Karpas-422 (cell line): ENCODE results near the gene ALPI. TPM values are rescaled to one million over a fixed set of nuclear protein-coding genes. Genes with fewer than 3 reads are reported as not detected.
"Not testable (repeated sequence)": the region's sequence is repeated elsewhere in the genome, so short reads cannot be mapped to it uniquely, and the experiment has no call there.

ENCODE experiments used
- DNase-seq: peaks from one replicate; pipeline ENCODE4 v3.0.0-alpha.2; 2015
- H2AFZ ChIP-seq: fragments of 200-600 bp; sonication (generic); 2 replicates; pipeline ENCODE4 v1.6.1; 2014; ENCODE audit warnings: antibody characterized with exemption, low read length, mixed read lengths
- H3K27ac ChIP-seq: fragments of 200-600 bp; sonication (generic); 2 replicates; pipeline ENCODE4 v1.5.1; 2014; ENCODE audit warnings: mild to moderate bottlenecking, low read length, moderate library complexity
- H3K27me3 ChIP-seq: fragments of 200-600 bp; sonication (generic); 2 replicates; pipeline ENCODE4 v1.6.1; 2014; ENCODE audit warnings: low read length, mixed read lengths
- H3K36me3 ChIP-seq: fragments of 200-600 bp; sonication (generic); 2 replicates; pipeline ENCODE4 v1.6.1; 2014; ENCODE audit warnings: low read length, mixed read lengths; ENCODE audit not compliant: insufficient read depth
- H3K4me1 ChIP-seq: fragments of 200-600 bp; sonication (generic); 2 replicates; pipeline ENCODE4 v1.6.1; 2014; ENCODE audit warnings: mild to moderate bottlenecking, low read length, mixed read lengths
- H3K4me2 ChIP-seq: fragments of 200-600 bp; sonication (generic); 2 replicates; pipeline ENCODE4 v1.6.1; 2014; ENCODE audit warnings: low read length, low read depth, mild to moderate bottlenecking; ENCODE audit not compliant: poor library complexity, severe bottlenecking
- H3K4me3 ChIP-seq: fragments of 200-600 bp; sonication (generic); 2 replicates; pipeline ENCODE4 v1.5.1; 2014; ENCODE audit warnings: mild to moderate bottlenecking, antibody characterized with exemption, low read length, mixed read lengths
- H3K79me2 ChIP-seq: fragments of 200-600 bp; sonication (generic); 2 replicates; pipeline ENCODE4 v1.6.1; 2014; ENCODE audit warnings: mild to moderate bottlenecking, low read length, mixed read lengths
- H3K9ac ChIP-seq: fragments of 200-600 bp; sonication (generic); 2 replicates; pipeline ENCODE4 v1.6.0; 2014; ENCODE audit warnings: low read length
- H3K9me2 ChIP-seq: fragments of 200-600 bp; sonication (generic), shearing (Covaris generic); replicated peaks from 2 replicates; pipeline ENCODE4 v1.6.0; 2014; ENCODE audit warnings: mild to moderate bottlenecking, low read length, moderate library complexity; ENCODE audit not compliant: insufficient read depth
- H3K9me3 ChIP-seq: fragments of 300-700, 200-600 bp; sonication (generic); 2 replicates; pipeline ENCODE4 v1.6.1; 2014; ENCODE audit warnings: low read length, mixed read lengths
- H4K20me1 ChIP-seq: fragments of 200-600 bp; sonication (generic); 2 replicates; pipeline ENCODE4 v1.6.1; 2014; ENCODE audit warnings: mild to moderate bottlenecking, antibody characterized with exemption, low read length, low read depth; ENCODE audit not compliant: insufficient read depth
- total RNA-seq: library from RNA; depleted of rRNA; stranded (reverse); fragments of >200 nt; shearing (Covaris generic); gene quantifications from 2 replicates; pipeline ENCODE4 v1.2.3, GENCODE V29; 2014; ENCODE audit warnings: low replicate concordance

The ALPI gene
- total RNA-seq, 1 experiment from 2014 or later = not detected

DNA sequence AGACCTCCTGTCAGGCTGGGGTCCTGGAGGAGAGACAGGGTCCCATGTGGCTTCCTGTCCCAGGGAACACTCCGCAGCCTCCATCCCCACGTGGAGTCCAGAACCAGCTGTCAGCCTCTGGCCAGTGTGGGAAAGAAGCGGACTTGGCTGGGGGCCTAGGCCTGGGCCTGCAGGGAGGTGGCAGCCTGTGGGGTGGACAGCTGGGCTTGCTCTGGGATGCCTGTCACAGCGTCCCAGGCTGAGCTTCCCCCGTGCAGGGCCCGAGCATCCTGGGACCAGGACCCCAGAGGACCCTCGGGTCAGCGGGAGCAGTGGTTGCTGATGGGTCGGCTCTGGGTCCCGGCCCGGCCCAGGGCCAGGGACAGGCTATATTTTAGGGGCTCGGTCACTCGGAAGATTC, 13.5 kb upstream of the ALPI start:
- not testable (repeated sequence) for H3K27ac ChIP-seq, H3K9ac ChIP-seq, H3K4me1 ChIP-seq, H3K4me3 ChIP-seq, H3K27me3 ChIP-seq, H3K36me3 ChIP-seq, H4K20me1 ChIP-seq, DNase-seq, H3K4me2 ChIP-seq, H2AFZ ChIP-seq, H3K79me2 ChIP-seq, H3K9me3 ChIP-seq, H3K9me2 ChIP-seq

DNA sequence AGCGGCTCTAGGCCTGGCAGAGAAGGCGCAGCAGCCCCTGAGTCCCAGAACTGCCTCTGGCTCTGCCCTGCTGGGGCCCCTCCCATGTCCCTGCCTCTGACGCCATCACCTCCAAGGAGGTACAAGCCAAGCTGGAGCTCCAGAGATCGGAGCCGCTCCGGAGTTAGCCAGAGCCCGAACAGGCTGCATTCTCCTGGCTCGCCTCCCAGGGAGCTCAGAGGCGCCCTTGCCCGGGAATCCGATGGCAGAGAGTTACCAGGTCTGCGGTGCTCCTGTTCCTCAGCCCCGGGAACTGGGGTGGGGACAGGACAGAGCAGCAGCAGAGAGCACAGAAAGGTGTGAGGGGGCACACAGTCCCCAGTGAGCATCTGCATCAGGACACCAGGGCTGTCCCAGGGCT, 12.9 kb upstream of the ALPI start:
- H3K4me1 ChIP-seq, H3K27me3 ChIP-seq, H4K20me1 ChIP-seq, DNase-seq, H2AFZ ChIP-seq, H3K9me2 ChIP-seq, H3K27ac ChIP-seq, H3K4me3 ChIP-seq, H3K9ac ChIP-seq, H3K36me3 ChIP-seq, H3K9me3 ChIP-seq, H3K79me2 ChIP-seq, H3K4me2 ChIP-seq: not testable (repeated sequence)

DNA sequence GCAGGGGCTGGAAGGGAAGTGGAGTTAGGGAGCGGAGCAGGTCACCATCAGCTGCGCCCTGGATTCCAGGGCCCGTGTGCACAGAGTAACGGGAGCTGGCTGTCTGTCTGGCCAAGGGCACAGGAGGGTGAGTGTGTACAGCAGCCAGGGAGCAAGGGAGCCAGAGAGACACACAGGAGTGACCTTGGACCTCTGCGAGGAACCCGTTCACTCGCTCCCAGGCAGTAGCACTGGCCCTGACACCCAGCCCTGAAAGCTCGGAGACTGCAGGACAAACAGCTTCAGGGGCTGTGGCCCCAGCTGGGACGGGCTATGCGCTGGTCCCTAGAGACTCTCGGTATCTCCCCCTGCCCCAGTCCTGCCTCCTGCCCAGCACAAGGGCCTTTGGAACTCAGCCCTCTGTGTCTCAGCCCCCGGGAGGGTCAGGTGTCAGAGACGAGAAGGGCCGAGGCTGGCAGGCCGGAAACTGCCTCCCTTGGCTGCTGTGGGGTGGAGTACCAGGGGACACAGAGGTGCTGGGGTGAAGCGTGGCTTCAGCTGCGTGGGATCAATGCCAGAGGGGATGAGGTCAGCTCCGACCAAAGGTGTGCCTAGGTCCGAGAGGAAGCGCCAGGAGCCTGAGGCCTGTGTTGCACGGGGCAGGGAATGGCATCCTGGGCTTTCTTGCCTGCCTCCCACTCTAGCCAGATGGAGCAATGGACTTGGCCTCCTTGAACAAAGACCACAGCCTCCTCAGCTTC, 12.1 kb upstream of the ALPI start:
- not testable (repeated sequence) for H4K20me1 ChIP-seq, H3K9me2 ChIP-seq, H3K9ac ChIP-seq, H3K27me3 ChIP-seq, H3K4me2 ChIP-seq, H3K9me3 ChIP-seq, H3K4me3 ChIP-seq, DNase-seq, H3K79me2 ChIP-seq, H3K36me3 ChIP-seq, H3K4me1 ChIP-seq, H3K27ac ChIP-seq
- 0 out of 2 replicates have a peak overlapping the region, but pooled peaks have one; percentile 60 for H2AFZ ChIP-seq

DNA sequence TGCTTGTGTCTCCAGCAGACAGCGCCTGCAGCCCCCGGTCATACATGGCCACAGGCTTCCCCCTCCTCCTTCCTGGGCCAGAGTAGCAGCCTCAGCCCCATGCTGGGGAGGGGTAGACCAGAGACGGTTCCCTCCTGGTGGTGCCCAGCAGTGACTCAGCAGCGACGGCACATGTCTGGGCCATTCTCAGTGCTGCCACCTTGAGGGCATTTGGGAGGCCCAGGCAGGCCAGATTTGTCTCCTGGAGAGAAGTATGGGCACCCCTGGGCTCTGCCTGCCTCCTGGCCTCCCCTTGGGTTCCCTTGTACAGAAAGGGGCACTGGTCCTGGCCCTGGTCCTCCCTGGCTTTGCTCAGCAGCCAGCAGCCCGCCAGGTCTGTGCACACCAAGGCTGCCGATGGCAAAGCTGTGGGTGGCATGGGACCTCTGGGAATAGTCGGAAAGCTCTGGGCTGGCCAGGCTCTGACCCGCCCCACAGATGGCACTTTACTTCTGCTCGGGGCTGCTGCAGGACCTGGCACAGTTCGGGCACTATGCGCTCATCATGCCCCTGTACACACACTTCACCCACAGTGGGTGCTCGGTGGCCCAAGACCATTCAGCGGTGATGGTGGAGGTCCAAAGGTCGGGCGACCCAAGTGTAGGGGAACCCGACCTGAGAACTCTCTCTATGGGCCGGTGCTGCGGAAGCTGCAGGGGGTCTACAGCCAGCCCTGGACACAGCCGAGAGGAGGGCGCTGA, 11.4 kb upstream of the ALPI start:
- Histone ChIP-seq H3K4me1 (no peaks in the 10 kb centered on the region), H3K9me3 (no peaks in the 10 kb centered on the region), H3K27ac (no peak overlapping the region), H3K36me3 (no peaks in the 10 kb centered on the region), H3K4me3 (no peak overlapping the region), H2AFZ (0 out of 2 replicates have a peak overlapping the region, but pooled peaks have one; percentile 60), H3K9me2 (no peaks in the 10 kb centered on the region), H3K79me2 (no peaks in the 10 kb centered on the region), H3K27me3 (no peaks in the 10 kb centered on the region), H3K4me2 (no peak overlapping the region), H3K9ac (no peak overlapping the region), H4K20me1 (no peaks in the 10 kb centered on the region)
- DNase-seq = peak; percentile 90

DNA sequence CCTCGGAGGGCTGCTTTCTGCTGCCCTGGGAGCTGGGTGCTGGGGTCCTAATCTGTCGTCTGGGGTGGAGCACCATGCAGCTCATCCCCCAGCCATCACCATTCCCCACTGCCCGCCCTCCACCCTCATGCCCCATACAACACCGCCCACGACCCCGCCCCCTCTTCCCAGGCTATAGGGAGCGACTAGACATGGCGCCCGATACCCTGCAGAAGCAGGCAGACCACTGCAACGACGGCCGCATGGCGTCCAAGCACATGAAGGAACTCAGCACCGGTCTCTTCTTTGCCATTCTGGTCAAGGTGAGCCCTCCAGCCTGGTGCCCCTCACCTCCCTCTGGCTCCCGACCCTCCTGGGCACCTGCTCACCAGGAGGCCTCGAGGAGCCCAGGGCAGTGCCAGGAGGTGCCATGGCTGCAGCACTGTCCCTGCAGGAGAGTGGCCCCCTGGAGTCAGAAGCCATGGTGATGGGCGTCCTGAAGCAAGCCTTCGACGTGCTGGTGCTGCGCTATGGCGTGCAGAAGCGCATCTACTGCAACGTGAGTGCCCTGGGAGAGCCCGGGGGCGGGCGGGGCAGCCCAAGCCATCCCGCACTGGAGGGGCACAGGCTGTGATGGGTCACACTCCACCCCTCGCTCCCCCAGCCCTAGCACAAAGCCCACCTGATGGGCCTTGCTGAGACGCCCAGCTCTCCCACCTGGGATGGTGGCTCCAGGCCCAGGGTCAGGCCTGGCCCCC, 10.6 kb upstream of the ALPI start:
- not testable (repeated sequence) for H3K4me3 ChIP-seq, H3K79me2 ChIP-seq, H3K36me3 ChIP-seq, H3K4me2 ChIP-seq, H3K9ac ChIP-seq, H2AFZ ChIP-seq, DNase-seq, H4K20me1 ChIP-seq, H3K27ac ChIP-seq, H3K4me1 ChIP-seq, H3K9me3 ChIP-seq, H3K9me2 ChIP-seq, H3K27me3 ChIP-seq

DNA sequence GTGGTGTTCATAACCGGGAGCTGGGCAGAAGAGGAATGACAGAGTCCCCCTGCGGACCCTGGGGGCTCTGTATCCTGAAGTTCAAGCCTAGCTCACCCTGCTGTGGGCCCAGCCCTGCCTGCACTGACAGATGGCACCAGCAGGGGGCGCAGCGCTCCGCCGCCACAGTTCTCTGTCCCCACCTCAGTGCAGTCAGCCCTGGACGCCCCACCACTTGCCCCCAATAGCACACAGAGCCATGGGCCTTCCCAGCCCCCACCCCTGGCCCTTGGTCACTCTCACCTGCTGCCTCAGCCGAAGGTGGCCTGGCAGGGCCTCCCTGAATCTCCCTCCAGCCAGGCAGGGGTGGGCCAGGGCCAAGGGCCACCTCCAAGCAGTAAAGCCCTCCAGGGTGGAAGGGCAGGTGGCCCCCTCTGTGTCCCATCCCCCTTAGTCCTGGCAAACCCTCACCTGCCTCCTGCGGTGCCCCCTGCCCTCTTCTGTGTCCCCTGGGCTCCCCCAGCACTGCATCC, 9.6 kb upstream of the ALPI start:
- not testable (repeated sequence) for H3K36me3 ChIP-seq, H3K9ac ChIP-seq, H3K79me2 ChIP-seq, H3K4me3 ChIP-seq, H4K20me1 ChIP-seq, H2AFZ ChIP-seq, H3K4me2 ChIP-seq, DNase-seq, H3K4me1 ChIP-seq, H3K27ac ChIP-seq, H3K9me3 ChIP-seq, H3K27me3 ChIP-seq, H3K9me2 ChIP-seq

DNA sequence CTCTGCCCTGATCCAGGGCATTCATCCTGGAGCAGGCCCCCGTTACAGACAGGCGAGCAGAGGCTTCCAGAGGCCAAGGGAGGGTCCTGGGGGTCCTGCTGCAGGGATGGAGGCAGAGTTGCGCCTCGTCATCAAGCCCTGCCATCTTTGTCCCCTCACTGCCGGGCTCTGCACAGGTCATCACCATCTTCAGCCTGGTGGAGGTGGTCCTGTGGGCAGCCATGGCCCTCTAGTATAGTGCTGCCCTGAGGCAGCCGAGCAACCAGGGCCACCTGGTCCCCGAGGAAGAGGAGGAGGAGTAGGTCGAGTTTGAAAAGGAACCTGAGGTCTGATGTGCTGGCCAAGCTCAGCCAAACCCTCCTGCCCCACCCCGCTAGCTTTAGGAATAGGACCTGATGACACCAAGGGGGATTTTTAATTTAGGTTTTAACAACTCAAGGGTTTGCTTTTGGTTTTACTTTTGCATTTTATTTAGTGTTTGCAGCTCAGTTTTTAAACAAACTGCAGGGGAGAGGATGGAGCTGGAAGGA, 8.8 kb upstream of the ALPI start:
- Histone ChIP-seq H3K27me3 (no peaks in the 10 kb centered on the region), H3K27ac (no peak overlapping the region), H3K4me3 (no peak overlapping the region), H2AFZ (no peak overlapping the region), H3K9me2 (no peaks in the 10 kb centered on the region), H3K79me2 (no peaks in the 10 kb centered on the region), H4K20me1 (no peaks in the 10 kb centered on the region), H3K36me3 (no peaks in the 10 kb centered on the region), H3K9me3 (no peaks in the 10 kb centered on the region), H3K4me2 (no peak overlapping the region), H3K9ac (no peak overlapping the region), H3K4me1 (no peaks in the 10 kb centered on the region)
- DNase-seq = no peak
